Memory B cell (primary cell): ENCODE results near the gene SPNS1.
"Not testable (repeated sequence)": the region's sequence is repeated elsewhere in the genome, so short reads cannot be mapped to it uniquely, and the experiment has no call there.

Experiments
- ATAC-seq: fragments of 150-1000 bp; cut with Tn5 transposase; 2 replicates; pipeline ENCODE4 v1.10.0; 2021; ENCODE audit warnings: low read depth, mild to moderate bottlenecking, moderate library complexity
- DNase-seq, 2 donors: peaks; one replicate each; pipeline ENCODE4 v3.0.0; 2022; ENCODE audit warnings: low spot score in 2 of 2
- H3K27ac Mint-ChIP-seq: one replicate; pipeline ENCODE4 v1.8.0; 2022; ENCODE audit warnings: mild to moderate bottlenecking, moderate library complexity, mixed read lengths
- H3K27me3 Mint-ChIP-seq: one replicate; pipeline ENCODE4 v1.8.0; 2022; ENCODE audit warnings: mixed read lengths
- H3K36me3 Mint-ChIP-seq: one replicate; pipeline ENCODE4 v1.8.0; 2022; ENCODE audit warnings: mild to moderate bottlenecking, mixed read lengths
- H3K4me1 Mint-ChIP-seq: one replicate; pipeline ENCODE4 v1.8.0; 2022; ENCODE audit warnings: mixed read lengths
- H3K4me3 Mint-ChIP-seq: one replicate; pipeline ENCODE4 v1.8.0; 2022; ENCODE audit warnings: mild to moderate bottlenecking, moderate library complexity, mixed read lengths
- H3K9me3 Mint-ChIP-seq: one replicate; pipeline ENCODE4 v1.8.0; 2022; ENCODE audit warnings: mixed read lengths

The SPNS1 gene

GRCh38 chr16:28987170-28987853, 12.7 kb downstream of the SPNS1 start:
- ATAC-seq, result no peak
- Mint-ChIP-seq H3K27me3 (no peaks in the 10 kb centered on the region), H3K4me3 (no peak overlapping the region), H3K27ac (no peak overlapping the region), H3K9me3 (peaks cover 6% of the 10 kb centered on the region), H3K36me3 (peaks cover 39% of the 10 kb centered on the region), H3K4me1 (peaks cover 15% of the 10 kb centered on the region)
- no peak for DNase-seq

- Mint-ChIP-seq H3K27me3 (no peaks in the 10 kb centered on the region), H3K4me1 (peaks cover 7% of the 10 kb centered on the region), H3K4me3 (no peak overlapping the region), H3K36me3 (peaks cover 22% of the 10 kb centered on the region), H3K9me3 (peaks cover 6% of the 10 kb centered on the region), H3K27ac (no peak overlapping the region)
- no peak for ATAC-seq
- DNase-seq, result no peak
Observed at GRCh38 chr16:28989363-28989762, 14.8 kb downstream of the SPNS1 start.

GRCh38 chr16:28990375-28991040, 15.9 kb downstream of the SPNS1 start:
- ATAC-seq (no peak), DNase-seq (no peak)
- peaks cover 2% of the 10 kb centered on the region for H3K4me1 Mint-ChIP-seq
- H3K27me3 Mint-ChIP-seq, result no peaks in the 10 kb centered on the region
- no peak overlapping the region for H3K27ac Mint-ChIP-seq
- no peak overlapping the region for H3K4me3 Mint-ChIP-seq
- H3K36me3 Mint-ChIP-seq, result peaks cover 21% of the 10 kb centered on the region
- H3K9me3 Mint-ChIP-seq, result peaks cover 6% of the 10 kb centered on the region

- H3K27me3 Mint-ChIP-seq, result peaks cover 2% of the 10 kb centered on the region
- H3K4me3 Mint-ChIP-seq, result no peak overlapping the region
- H3K27ac Mint-ChIP-seq, result no peak overlapping the region
- peaks cover 21% of the 10 kb centered on the region for H3K36me3 Mint-ChIP-seq
- H3K9me3 Mint-ChIP-seq, result peaks cover 6% of the 10 kb centered on the region
- DNase-seq, result no peak
- no peak for ATAC-seq
- H3K4me1 Mint-ChIP-seq, result no peaks in the 10 kb centered on the region
Observed at GRCh38 chr16:28991687-28992086, 17.1 kb downstream of the SPNS1 start.

GRCh38 chr16:28992496-28992895, 17.9 kb downstream of the SPNS1 start:
- Mint-ChIP-seq H3K9me3 (peaks cover 1% of the 10 kb centered on the region), H3K4me3 (no peak overlapping the region), H3K4me1 (no peaks in the 10 kb centered on the region), H3K27ac (no peak overlapping the region), H3K36me3 (peaks cover 16% of the 10 kb centered on the region), H3K27me3 (peaks cover 2% of the 10 kb centered on the region)
- ATAC-seq (no peak), DNase-seq (no peak)

GRCh38 chr16:28998837-28999236, 24.3 kb downstream of the SPNS1 start:
- no peak overlapping the region for H3K4me3 Mint-ChIP-seq
- H3K4me1 Mint-ChIP-seq, result peaks cover 10% of the 10 kb centered on the region
- H3K36me3 Mint-ChIP-seq, result no peaks in the 10 kb centered on the region
- peak overlapping the region; percentile 62 for H3K27ac Mint-ChIP-seq
- DNase-seq (no peak), ATAC-seq (no peak)
- peaks cover 4% of the 10 kb centered on the region for H3K27me3 Mint-ChIP-seq
- H3K9me3 Mint-ChIP-seq, result no peaks in the 10 kb centered on the region

GRCh38 chr16:28999577-28999976, 25.0 kb downstream of the SPNS1 start:
- DNase-seq (no peak), ATAC-seq (peak; percentile 37)
- no peak overlapping the region for H3K4me3 Mint-ChIP-seq
- H3K36me3 Mint-ChIP-seq, result no peaks in the 10 kb centered on the region
- H3K4me1 Mint-ChIP-seq, result peaks cover 10% of the 10 kb centered on the region
- no peaks in the 10 kb centered on the region for H3K9me3 Mint-ChIP-seq
- H3K27me3 Mint-ChIP-seq, result peaks cover 6% of the 10 kb centered on the region
- peak overlapping the region; percentile 62 for H3K27ac Mint-ChIP-seq

GRCh38 chr16:29000019-29000418, 25.4 kb downstream of the SPNS1 start:
- H3K4me3 Mint-ChIP-seq, result no peak overlapping the region
- peak overlapping the region; percentile 62 for H3K27ac Mint-ChIP-seq
- peaks cover 10% of the 10 kb centered on the region for H3K4me1 Mint-ChIP-seq
- peaks cover 6% of the 10 kb centered on the region for H3K27me3 Mint-ChIP-seq
- ATAC-seq (no peak), DNase-seq (no peak)
- no peaks in the 10 kb centered on the region for H3K9me3 Mint-ChIP-seq
- no peaks in the 10 kb centered on the region for H3K36me3 Mint-ChIP-seq

GRCh38 chr16:29004496-29005139, 30.0 kb downstream of the SPNS1 start:
- not testable (repeated sequence) for H3K4me1 Mint-ChIP-seq, ATAC-seq, H3K9me3 Mint-ChIP-seq, DNase-seq, H3K27ac Mint-ChIP-seq, H3K36me3 Mint-ChIP-seq, H3K4me3 Mint-ChIP-seq
- peaks cover 10% of the 10 kb centered on the region for H3K27me3 Mint-ChIP-seq

GRCh38 chr16:29007730-29008593, 33.4 kb downstream of the SPNS1 start:
- no peak for DNase-seq
- Mint-ChIP-seq H3K4me1 (peaks cover 4% of the 10 kb centered on the region), H3K27ac (no peak overlapping the region), H3K27me3 (peaks cover 8% of the 10 kb centered on the region), H3K9me3 (no peaks in the 10 kb centered on the region), H3K4me3 (no peak overlapping the region), H3K36me3 (no peaks in the 10 kb centered on the region)
- ATAC-seq, result no peak

GRCh38 chr16:29009050-29009837, 34.7 kb downstream of the SPNS1 start:
- Mint-ChIP-seq H3K4me1 (peaks cover 4% of the 10 kb centered on the region), H3K4me3 (no peak overlapping the region)

GRCh38 chr16:29009838-29010166, 35.2 kb downstream of the SPNS1 start:
- no peak overlapping the region for H3K27ac Mint-ChIP-seq
- H3K4me3 Mint-ChIP-seq, result no peak overlapping the region
- H3K27me3 Mint-ChIP-seq, result peaks cover 5% of the 10 kb centered on the region
- H3K36me3 Mint-ChIP-seq, result no peaks in the 10 kb centered on the region
- H3K4me1 Mint-ChIP-seq, result peaks cover 4% of the 10 kb centered on the region
- DNase-seq (no peak), ATAC-seq (no peak)
- no peaks in the 10 kb centered on the region for H3K9me3 Mint-ChIP-seq

More at GRCh38 chr16:29009050-29009837, 34.7 kb downstream of the SPNS1 start:
- Mint-ChIP-seq H3K27ac (no peak overlapping the region), H3K36me3 (no peaks in the 10 kb centered on the region), H3K9me3 (no peaks in the 10 kb centered on the region), H3K27me3 (peaks cover 8% of the 10 kb centered on the region)
- DNase-seq, result no peak
- no peak for ATAC-seq

- Mint-ChIP-seq H3K4me3 (no peak overlapping the region), H3K36me3 (no peaks in the 10 kb centered on the region), H3K27me3 (peaks cover 5% of the 10 kb centered on the region), H3K27ac (no peak overlapping the region), H3K4me1 (peaks cover 4% of the 10 kb centered on the region), H3K9me3 (no peaks in the 10 kb centered on the region)
- ATAC-seq (no peak), DNase-seq (no peak)
Observed at GRCh38 chr16:29011112-29011511, 36.5 kb downstream of the SPNS1 start.
